Prostate gland (tissue), 2 donors: Measurements from ENCODE around the gene AMZ2. TPM values are rescaled to one million over a fixed set of nuclear protein-coding genes. Genes with fewer than 3 reads are reported as not detected.
"Not testable (repeated sequence)": the region's sequence is repeated elsewhere in the genome, so short reads cannot be mapped to it uniquely, and the experiment has no call there.

Experiments used
- DNase-seq: peaks from one replicate; pipeline ENCODE4 v3.0.0-alpha.2; 2019; ENCODE audit warnings: low spot score
- H3K27ac ChIP-seq, 2 donors: fragments of 200-600 bp; sonication (generic); 2 replicates each; pipeline ENCODE4 v1.5.1; 2017 to 2019
- H3K27me3 ChIP-seq: fragments of 200-600 bp; sonication (generic); replicated peaks from 2 replicates; pipeline ENCODE4 v1.5.1; 2019; ENCODE audit not compliant: insufficient read depth
- H3K36me3 ChIP-seq, 2 donors: fragments of 200-600 bp; sonication (generic); 1 replicate in 1 of 2; 2 replicates in 1 of 2; pipeline versions ENCODE4 v1.5.1 to v1.8.1; 2017 to 2019
- H3K4me1 ChIP-seq: fragments of 200-600 bp; sonication (generic); replicated peaks from 2 replicates; pipeline ENCODE4 v1.5.1; 2019
- H3K4me3 ChIP-seq, 2 donors: fragments of 200-600 bp; sonication (generic); 2 replicates each; pipeline ENCODE4 v1.5.1; 2017 to 2019
- H3K9me3 ChIP-seq: fragments of 200-600 bp; sonication (generic); 2 replicates; pipeline ENCODE4 v1.5.1; 2017
- POLR2A ChIP-seq: fragments of 450-650 bp; IDR thresholded peaks from one replicate; pipeline ENCODE4 v1.6.1; 2016; ENCODE audit warnings: antibody characterized with exemption, mild to moderate bottlenecking
- POLR2AphosphoS5 ChIP-seq: sonication (generic); formaldehyde crosslinking; IDR thresholded peaks from one replicate; pipeline ENCODE4 v1.6.1; 2017; ENCODE audit warnings: antibody characterized with exemption
- WGBS: methylation state at CpG from one replicate; pipeline ENCODE4 v1.1.5; 2018; 5-methylcytosine and 5-hydroxymethylcytosine counted together
- intact Hi-C: fragments of 100-400 bp; cut with DNase I; formaldehyde crosslinking; loops from one replicate; pipeline ENCODE4 v1.14.2; 2022
- total RNA-seq, 2 donors: library from RNA; depleted of rRNA; stranded (reverse); fragments of >200 nt; gene quantifications; one replicate each; pipeline ENCODE4 v1.1.0, GENCODE V29; 2016
- TF ChIP-seq, protein P1 (sequence below), 4 experiments: fragments of 200-600 bp in 2 of 4; fragments of 450-650 bp in 2 of 4; sonication (generic) in 2 of 4; IDR thresholded peaks; 1 replicate in 3 of 4; 2 replicates in 1 of 4; pipeline ENCODE4 v1.5.1; 2016 to 2019; ENCODE audit warnings: antibody characterized with exemption in 4 of 4, mild to moderate bottlenecking in 2 of 4, moderate library complexity in 2 of 4

AMZ2 gene
- total RNA-seq, 2 donors from 2014 or later = 51.0 to 57.4 TPM

DNA sequence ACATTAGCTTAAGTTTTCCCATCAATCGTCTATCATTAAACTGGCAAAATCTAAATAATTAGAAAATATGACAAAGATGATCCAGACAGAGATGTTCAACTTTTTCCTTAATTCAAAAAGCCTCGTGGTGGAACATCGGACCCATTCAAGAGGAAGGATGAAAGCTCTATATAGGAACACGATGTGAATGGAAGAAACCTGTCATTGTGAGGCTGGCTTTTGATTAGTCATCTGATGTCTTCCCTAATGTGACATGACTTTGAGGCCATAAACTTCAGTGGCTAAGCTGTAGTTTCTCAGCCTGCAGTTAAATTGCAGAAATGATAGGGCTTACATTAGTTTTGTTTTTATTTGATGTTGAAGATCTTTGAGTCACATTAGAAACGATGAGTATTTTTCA lies 1.0 kb downstream of the AMZ2 start:
- H3K27ac ChIP-seq = peak overlapping the region; percentile 91 to 97
- no peak for TF ChIP-seq POLR2A
- no peak for TF ChIP-seq POLR2AphosphoS5
- TF ChIP-seq, protein P1, sequence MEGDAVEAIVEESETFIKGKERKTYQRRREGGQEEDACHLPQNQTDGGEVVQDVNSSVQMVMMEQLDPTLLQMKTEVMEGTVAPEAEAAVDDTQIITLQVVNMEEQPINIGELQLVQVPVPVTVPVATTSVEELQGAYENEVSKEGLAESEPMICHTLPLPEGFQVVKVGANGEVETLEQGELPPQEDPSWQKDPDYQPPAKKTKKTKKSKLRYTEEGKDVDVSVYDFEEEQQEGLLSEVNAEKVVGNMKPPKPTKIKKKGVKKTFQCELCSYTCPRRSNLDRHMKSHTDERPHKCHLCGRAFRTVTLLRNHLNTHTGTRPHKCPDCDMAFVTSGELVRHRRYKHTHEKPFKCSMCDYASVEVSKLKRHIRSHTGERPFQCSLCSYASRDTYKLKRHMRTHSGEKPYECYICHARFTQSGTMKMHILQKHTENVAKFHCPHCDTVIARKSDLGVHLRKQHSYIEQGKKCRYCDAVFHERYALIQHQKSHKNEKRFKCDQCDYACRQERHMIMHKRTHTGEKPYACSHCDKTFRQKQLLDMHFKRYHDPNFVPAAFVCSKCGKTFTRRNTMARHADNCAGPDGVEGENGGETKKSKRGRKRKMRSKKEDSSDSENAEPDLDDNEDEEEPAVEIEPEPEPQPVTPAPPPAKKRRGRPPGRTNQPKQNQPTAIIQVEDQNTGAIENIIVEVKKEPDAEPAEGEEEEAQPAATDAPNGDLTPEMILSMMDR (IDR thresholded peaks at IDR 0.05) = no peak
- no peak for DNase-seq
- no peaks in the 10 kb centered on the region for H3K4me1 ChIP-seq
- intact Hi-C loops = loop anchor here (5.0 kb wide), 2 partner anchors 42 to 208 kb away; partner anchors contain the start of gene WIPI1
- no peaks in the 10 kb centered on the region for H3K36me3 ChIP-seq
- H3K4me3 ChIP-seq = no peak overlapping the region
- H3K9me3 ChIP-seq = no peaks in the 10 kb centered on the region
- WGBS = 71% methylated on average over 5 of the region's 5 CpGs
- H3K27me3 ChIP-seq = no peaks in the 10 kb centered on the region

DNA sequence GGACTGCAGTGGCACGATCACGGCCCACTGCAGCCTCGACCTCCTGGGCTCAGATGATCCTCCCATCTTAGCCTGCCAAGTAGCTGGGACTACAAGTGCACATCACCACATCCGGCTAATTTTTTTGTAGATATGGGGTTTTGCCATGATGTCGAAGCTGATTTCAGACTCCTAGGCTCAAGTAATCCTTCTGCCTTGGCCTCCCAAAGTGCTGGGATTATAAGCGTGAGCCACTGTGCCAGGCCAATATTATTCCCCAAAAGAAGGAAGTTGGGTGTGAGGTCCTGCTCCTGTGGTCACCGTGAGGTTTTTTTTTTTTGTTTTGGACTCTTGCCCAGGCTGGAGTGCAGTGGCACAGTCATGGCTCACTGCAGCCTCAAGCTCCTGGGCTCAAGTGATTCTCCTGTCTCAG lies 1.5 kb downstream of the AMZ2 start:
- H3K4me1 ChIP-seq = no peaks in the 10 kb centered on the region
- H3K27me3 ChIP-seq = no peaks in the 10 kb centered on the region
- H3K4me3 ChIP-seq = no peak overlapping the region
- TF ChIP-seq POLR2A = no peak
- TF ChIP-seq, protein P1 (IDR thresholded peaks at IDR 0.05) = no peak
- TF ChIP-seq POLR2AphosphoS5 = no peak
- no peaks in the 10 kb centered on the region for H3K36me3 ChIP-seq
- DNase-seq = no peak
- H3K9me3 ChIP-seq = no peaks in the 10 kb centered on the region
- intact Hi-C loops = loop anchor here (5.0 kb wide), 2 partner anchors 42 to 208 kb away; partner anchors contain the start of gene WIPI1
- H3K27ac ChIP-seq = no peak overlapping the region
- WGBS = 69% methylated on average over 7 of the region's 7 CpGs

DNA sequence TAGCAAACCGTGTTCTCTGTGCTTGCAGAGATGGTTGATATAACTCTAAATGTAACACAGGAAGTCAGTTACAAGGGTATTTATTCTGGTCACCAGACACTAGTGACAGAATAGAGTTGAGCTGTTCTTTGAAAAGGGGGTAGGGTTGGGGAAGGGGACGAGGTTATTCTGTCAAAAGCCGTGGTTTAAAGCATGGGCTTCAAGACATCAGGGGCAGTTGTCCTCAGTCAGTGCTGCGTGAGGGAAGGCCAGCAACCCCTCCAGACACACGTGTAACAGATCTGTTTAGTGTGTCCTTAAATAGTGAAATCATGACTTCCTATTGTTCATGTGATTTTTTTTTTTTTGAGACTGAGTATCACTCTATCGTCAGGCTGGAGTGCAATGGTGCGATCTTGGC lies 5.6 kb downstream of the AMZ2 start:
- DNase-seq, H3K9me3 ChIP-seq, H3K27me3 ChIP-seq, H3K4me3 ChIP-seq, H3K4me1 ChIP-seq, H3K27ac ChIP-seq, H3K36me3 ChIP-seq, intact Hi-C loops: not testable (repeated sequence)
- 84% methylated on average over 7 of the region's 7 CpGs for WGBS

DNA sequence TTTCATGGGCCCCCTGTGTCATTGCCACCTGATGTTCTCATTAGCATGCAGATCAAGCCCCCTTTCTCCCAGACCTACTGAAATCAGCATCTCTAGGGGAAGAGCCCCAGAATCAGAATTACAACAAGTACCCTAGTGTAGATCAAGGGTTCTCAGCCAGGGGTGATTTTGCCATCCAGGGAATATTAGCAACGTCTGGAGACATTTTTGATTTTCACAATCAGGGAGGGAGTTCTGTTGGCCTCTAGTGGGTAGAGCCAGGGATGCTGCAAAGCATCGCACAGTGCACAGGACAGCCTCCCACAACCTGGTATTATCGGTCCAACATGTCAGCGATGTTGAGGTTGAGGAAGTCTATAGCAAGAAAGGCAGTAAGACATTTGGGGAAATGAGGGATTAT lies 7.3 kb downstream of the AMZ2 start:
- Histone ChIP-seq H3K36me3 (peaks cover 0 to 4% of the 10 kb centered on the region in 2 donors), H3K9me3 (no peaks in the 10 kb centered on the region), H3K27me3 (no peaks in the 10 kb centered on the region), H3K27ac (no peak overlapping the region), H3K4me1 (no peaks in the 10 kb centered on the region), H3K4me3 (no peak overlapping the region)
- DNase-seq = no peak
- TF ChIP-seq, protein P1 (IDR thresholded peaks at IDR 0.05) = no peak
- no peak for TF ChIP-seq POLR2A
- 87% methylated on average over 4 of the region's 4 CpGs for WGBS
- intact Hi-C loops = no loop called here

DNA sequence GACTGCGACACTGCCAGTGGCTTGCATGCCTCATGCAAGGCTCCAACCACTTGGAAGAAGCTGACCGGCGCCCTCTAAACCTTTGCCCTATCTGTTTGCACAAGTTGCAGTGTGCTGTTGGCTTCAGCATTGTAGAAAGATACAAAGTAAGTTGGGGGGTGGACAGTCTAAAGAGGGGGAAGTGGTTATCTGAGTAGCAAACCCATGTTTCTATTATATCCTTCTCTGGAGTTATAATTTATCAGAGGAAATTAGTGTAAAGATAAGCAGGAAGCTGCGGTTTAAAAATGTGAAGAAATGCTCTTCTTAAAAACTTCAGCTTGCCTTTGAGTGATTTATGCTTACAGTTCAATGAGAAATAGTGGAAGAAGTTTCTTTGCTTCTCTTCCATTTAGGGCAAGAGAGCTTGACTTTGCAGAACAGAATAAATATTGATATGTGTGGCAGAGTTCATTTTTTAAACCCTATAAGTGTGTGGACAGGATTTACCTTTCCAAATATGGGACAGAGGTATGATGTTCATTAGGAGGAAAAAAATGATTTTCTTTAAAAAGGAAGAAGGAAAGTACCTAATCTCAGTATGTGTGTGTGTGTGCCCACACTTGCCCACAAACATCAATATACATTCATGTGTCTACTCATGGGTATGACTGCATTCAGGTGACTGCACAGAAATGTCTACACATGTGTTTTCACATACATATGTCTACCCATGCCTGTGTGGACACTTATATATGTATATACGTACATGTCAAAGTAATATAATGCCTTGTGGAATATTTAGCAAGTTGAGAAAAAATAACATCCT lies 8.1 kb downstream of the AMZ2 start:
- intact Hi-C loops = no loop called here

DNA sequence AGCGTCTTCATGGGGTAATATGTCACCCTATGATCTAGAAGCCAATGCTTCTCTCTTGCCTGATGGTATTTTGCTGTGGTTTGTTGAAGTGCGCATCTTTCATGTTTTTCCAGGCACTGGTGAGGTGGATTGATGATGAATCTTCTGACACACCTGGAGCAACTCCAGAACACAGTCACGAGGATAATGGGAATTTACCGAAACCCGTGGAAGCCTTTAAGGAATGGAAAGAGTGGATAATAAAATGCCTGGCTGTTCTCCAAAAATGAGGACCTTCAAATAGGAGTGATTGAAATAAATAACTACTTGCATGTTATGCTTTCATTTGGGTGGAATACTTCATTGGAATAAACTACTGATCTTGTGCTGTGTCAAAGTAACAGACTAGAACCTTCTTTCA lies 8.9 kb downstream of the AMZ2 start:
- H3K4me3 ChIP-seq, H3K27me3 ChIP-seq, H3K4me1 ChIP-seq, H3K9me3 ChIP-seq, DNase-seq, intact Hi-C loops, H3K27ac ChIP-seq, H3K36me3 ChIP-seq: not testable (repeated sequence)
- WGBS = 67% methylated on average over 5 of the region's 5 CpGs

More for the DNA sequence above, 8.1 kb downstream of the AMZ2 start:
- Histone ChIP-seq H3K4me1 (no peaks in the 10 kb centered on the region), H3K4me3 (no peak overlapping the region), H3K27me3 (no peaks in the 10 kb centered on the region), H3K9me3 (no peaks in the 10 kb centered on the region), H3K36me3 (peaks cover 0 to 4% of the 10 kb centered on the region in 2 donors), H3K27ac (no peak overlapping the region)
- no peak for TF ChIP-seq POLR2AphosphoS5
- TF ChIP-seq, protein P1 (IDR thresholded peaks at IDR 0.05) = no peak
- no peak for TF ChIP-seq POLR2A
- DNase-seq = no peak
- 86% methylated on average over 5 of the region's 5 CpGs for WGBS
